Dedifferentiated amniotic fluid mesenchymal stem cell (primary cell): ENCODE results near the gene PDX1.

Experiments used
- DNase-seq: peaks from one replicate; pipeline ENCODE4 v3.0.0-alpha.2; 2016; ENCODE audit errors: extremely low spot score

The PDX1 gene

DNA sequence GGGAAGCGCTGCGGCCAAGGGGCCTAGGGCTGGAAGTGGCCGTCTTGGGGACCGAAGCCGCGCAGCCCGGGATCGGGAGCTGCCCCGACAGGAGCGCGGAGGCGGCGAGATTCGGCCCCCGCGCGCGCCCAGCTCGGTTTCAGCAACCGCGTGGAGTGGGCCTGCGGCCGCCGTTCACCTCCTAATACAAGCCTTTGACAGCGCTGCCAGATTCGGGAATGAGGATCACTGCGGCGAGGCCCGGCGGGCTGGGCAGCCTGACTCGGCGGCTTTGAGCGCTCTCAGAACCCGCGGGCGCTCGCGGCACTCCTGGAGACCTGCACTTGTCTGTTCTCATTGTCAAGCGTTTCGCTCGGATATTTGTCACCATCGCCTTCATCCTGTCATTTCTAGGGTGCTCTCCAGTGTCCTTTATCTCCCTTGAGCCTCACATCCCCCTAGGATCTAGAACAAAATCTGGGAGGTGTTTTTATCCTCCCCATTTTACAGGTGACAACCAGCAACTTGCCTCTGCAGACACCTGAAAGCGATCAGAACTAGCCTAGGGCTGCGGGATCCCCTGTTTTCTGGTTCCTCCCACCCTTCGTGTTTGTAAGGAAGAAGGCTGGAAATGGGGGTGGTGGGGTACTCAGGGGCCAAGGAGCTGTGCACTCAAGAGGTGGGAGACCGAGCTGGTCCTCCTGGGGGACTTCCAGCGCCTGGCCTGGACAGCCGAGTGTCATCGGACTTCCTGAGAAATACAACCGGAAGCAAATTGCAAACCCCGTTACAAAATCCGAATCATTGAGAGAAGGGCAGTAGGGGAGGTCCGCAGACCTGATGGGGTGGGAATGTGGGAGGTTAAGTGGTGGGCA, 50.8 kb downstream of the PDX1 start:
- no peak for DNase-seq

DNA sequence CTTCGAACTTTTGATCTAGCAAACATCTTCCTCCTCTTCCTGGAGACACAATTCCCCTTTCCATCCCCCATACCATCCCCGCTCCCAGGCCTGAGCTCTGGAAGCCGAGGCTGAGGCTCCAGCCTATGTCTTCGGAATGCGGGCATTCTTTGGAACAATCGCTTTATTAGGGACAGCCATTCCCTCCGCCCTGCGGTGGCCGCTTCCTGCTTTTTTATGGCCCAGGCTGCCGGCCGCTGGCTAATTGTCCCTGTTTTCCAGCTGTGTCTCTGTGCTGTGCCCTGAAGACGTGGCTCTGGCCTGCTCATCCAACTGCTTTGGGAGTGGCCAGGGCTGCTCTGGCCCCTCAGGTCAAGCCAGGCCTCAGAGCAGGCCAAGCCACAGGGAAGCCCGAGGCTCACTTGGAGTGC, 51.4 kb downstream of the PDX1 start:
- no peak for DNase-seq

- no peak for DNase-seq
Measured at GRCh38 chr13:27971776-27972477, 52.1 kb downstream of the PDX1 start.

- DNase-seq = no peak
Measured at GRCh38 chr13:27972478-27972820, 52.6 kb downstream of the PDX1 start.

DNA sequence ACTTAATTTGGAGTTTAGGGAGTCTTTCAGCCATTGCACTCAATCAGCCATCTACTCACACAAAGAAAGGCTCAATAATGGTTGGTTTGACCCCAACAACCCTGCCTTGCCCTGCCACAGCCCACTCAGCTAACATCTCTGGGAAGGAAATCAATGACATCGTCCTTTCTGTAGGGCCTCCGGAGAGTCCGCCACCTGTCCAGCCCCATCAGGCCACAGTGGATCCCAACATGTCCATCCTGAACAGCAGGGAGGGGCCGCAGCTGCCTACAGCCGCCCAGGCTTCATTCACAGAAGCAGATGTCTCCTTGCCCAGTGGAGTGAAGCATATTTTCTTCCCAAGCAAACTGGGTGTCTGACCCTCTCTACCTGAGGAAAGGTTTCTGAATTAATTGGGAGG, 53.5 kb downstream of the PDX1 start:
- no peak for DNase-seq

- DNase-seq = no peak
Measured at GRCh38 chr13:27973961-27974662, 54.3 kb downstream of the PDX1 start.
